DOHH2 (cell line): ENCODE data around the gene SLC45A1.

Experiments
- EZH2phosphoT487 ChIP-seq: fragments of 200-600 bp; sonication (generic); IDR thresholded peaks from 2 replicates; pipeline ENCODE4 v1.6.1; 2017; ENCODE audit warnings: borderline replicate concordance, mild to moderate bottlenecking, antibody characterized with exemption, low read length, moderate library complexity, mixed read lengths
- TF ChIP-seq, protein P1 (sequence below): fragments of 200-600 bp; sonication (generic); IDR thresholded peaks from one replicate; pipeline ENCODE4 v1.5.1; 2014; ENCODE audit warnings: antibody characterized with exemption, mild to moderate bottlenecking, low read depth, low read length; ENCODE audit not compliant: poor library complexity, severe bottlenecking

- TF ChIP-seq, protein P1, sequence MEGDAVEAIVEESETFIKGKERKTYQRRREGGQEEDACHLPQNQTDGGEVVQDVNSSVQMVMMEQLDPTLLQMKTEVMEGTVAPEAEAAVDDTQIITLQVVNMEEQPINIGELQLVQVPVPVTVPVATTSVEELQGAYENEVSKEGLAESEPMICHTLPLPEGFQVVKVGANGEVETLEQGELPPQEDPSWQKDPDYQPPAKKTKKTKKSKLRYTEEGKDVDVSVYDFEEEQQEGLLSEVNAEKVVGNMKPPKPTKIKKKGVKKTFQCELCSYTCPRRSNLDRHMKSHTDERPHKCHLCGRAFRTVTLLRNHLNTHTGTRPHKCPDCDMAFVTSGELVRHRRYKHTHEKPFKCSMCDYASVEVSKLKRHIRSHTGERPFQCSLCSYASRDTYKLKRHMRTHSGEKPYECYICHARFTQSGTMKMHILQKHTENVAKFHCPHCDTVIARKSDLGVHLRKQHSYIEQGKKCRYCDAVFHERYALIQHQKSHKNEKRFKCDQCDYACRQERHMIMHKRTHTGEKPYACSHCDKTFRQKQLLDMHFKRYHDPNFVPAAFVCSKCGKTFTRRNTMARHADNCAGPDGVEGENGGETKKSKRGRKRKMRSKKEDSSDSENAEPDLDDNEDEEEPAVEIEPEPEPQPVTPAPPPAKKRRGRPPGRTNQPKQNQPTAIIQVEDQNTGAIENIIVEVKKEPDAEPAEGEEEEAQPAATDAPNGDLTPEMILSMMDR, result no peak
- no peak for TF ChIP-seq EZH2phosphoT487
Observed at GRCh38 chr1:8303876-8304275, 14.0 kb upstream of the SLC45A1 start.
